ENCODE measurements around the gene TAS2R40. TPM values are rescaled to one million over a fixed set of nuclear protein-coding genes. Genes with fewer than 3 reads are reported as not detected.
A peak's percentile ranks its signal among the peaks of the same experiment; 100 is the strongest.

TAS2R40 gene
- total RNA-seq, 1 donor from 2014 or later, result not detected

DNA sequence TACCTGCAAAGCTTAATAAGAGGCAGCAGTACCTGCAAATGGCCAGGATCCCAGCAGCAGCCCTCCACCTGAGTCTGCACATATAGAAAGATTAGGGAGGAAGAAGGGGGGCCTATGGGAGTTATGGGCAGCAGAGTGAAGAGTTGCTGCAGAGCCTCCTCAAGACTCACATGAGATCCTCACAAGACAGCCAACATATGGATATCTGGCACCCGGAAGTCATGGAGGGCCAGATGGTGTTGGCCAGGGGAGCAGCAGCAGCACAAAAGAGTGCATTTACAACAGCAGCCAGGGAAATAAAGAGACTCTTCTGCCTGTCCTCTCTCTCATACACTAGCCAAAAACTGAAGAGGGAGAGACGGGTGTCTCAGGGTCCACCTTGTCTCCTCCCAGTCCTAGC, 4.0 kb upstream of the TAS2R40 start:
- ATAC-seq (ENCODE audit: poor library complexity), result no peak
- DNase-seq, result no peak
- intact Hi-C loops (cut with DNase I), result loop anchor here (5.0 to 10.0 kb wide), 2 partner anchors 211 to 363 kb away; partner anchors contain the start of gene EPHB6

DNA sequence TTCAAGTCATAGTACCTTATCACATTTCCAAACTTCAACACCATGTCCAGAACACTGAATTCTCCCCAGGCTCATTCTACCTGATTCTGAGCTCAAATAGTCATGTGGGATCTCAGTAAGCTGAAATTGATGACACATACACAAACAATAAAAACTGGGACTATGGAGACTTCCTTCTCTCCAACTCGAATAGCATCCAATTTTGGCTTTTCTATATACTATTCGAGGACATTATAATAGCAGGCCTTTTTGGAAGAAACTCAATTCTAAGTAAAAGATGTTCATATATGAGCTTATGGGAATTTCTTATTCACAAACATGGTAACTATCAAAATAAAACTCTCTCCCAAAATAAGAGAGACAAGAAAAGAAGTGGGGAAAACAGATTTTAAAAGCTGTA, 551 bp upstream of the TAS2R40 start:
- no peak for ATAC-seq (ENCODE audit: poor library complexity)
- intact Hi-C loops (cut with DNase I), result no loop called here
- no peak for DNase-seq

DNA sequence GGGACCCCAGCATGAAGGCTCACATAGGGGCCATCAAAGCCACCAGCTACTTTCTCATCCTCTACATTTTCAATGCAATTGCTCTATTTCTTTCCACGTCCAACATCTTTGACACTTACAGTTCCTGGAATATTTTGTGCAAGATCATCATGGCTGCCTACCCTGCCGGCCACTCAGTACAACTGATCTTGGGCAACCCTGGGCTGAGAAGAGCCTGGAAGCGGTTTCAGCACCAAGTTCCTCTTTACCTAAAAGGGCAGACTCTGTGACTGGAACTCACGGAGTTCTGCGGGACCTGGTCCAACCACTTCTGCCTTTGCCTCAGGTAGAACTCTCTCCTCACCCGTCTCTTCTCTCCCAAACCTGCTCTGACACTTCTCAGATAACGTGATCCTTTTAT, 945 bp downstream of the TAS2R40 start:
- DNase-seq, result peak; percentile 66
- intact Hi-C loops (cut with DNase I), result no loop called here
- ATAC-seq (ENCODE audit: poor library complexity), result peak; percentile 64

DNA sequence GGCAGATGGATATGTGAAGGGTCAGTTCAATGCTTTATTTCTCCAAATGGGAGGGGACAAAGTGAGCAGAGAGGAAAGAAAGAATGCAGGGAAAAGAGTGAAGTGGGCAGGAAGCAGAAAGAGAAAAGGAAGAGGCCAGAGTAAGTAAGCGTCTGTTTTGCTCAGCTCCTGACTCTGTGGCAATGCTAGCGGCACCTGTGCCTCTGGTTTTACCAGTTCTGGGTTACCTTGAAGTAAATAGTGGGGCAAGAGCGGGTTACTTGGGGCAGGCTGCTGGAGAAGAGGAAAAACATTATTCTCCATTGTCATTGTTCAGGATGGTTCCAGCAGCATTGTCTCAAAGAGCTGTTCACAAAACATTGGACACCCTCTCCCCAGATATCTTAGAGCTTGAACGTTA, 1.9 kb downstream of the TAS2R40 start:
- DNase-seq, result no peak
- intact Hi-C loops (cut with DNase I), result no loop called here

DNA sequence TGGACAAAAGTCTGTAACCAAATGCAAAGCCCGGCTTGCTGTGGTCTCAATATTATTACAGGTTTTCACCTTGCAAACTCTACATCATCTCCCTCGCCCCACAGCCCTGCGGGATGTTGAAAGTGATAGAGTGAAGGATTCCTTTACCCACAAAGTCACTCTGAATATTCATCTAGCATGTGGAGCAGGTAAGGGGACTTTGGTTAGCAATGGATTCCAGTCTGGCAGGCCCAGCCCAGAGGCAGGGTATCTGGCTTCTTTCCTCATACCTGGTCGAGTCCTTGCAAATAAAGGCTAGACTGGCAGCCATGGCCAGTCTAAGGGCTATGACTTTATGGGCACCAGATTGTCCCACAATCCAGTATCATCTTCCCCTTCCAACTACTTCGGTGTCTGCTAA, 3.2 kb downstream of the TAS2R40 start:
- intact Hi-C loops (cut with DNase I), result no loop called here
- no peak for ATAC-seq (ENCODE audit: poor library complexity)
- no peak for DNase-seq

More for the DNA sequence above, 1.9 kb downstream of the TAS2R40 start:
- no peak for ATAC-seq (ENCODE audit: poor library complexity)

DNA sequence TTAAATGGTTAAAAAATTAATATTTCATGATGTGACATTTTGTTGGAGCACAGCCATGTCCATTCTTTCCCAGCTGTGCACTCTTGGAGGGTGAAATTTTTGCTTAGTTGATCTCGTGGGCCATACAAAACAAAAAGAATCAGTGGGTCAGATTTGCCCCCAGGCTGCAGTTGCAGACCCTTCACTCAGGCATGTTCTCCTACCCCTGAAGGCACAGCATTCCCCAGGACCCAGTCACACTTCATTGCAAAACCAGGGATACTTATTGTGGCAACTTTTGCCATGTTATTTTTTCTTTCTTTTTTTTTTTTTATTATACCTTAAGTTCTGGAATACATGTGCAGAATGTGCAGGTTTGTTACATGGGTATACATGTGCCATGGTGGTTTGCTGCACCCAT, 6.0 kb downstream of the TAS2R40 start:
- no peak for DNase-seq
- ATAC-seq (ENCODE audit: poor library complexity), result no peak
- intact Hi-C loops (cut with DNase I), result no loop called here

DNA sequence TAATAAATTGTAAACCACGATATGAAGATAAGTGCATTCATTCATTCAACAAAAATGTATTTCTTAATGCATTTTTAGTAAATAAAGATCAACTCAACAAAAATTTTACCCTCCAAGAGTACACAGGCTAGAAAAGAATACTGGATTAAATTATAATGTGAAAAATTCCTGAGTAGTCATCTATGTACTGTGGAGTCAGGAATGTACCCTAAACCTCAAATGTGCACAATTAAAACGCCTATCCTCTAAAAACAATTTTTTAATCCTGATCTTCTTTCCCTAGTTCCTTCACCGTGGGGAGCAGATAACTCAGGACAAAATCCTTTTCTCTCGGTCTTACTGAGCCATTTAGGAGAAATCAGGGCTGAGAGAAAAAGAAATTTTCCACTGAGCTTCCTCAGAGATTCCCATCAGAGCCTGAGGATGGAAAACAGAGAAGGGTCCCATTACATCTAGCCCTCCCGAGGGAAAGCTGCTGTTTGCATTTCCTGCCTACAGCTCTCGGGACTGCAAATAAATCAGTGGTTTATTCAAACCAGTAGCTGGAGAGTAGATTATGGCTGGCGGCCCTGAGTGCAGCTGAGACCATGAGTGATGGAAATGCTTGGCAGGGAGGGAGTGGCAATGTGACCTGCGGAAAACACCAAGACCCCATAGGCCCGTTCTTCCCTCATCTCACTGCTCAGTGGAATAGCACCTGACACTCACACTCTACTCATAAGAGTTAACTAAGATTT, 7.4 kb downstream of the TAS2R40 start:
- intact Hi-C loops (cut with DNase I), result no loop called here
- no peak for ATAC-seq (ENCODE audit: poor library complexity)
- DNase-seq, result no peak

DNA sequence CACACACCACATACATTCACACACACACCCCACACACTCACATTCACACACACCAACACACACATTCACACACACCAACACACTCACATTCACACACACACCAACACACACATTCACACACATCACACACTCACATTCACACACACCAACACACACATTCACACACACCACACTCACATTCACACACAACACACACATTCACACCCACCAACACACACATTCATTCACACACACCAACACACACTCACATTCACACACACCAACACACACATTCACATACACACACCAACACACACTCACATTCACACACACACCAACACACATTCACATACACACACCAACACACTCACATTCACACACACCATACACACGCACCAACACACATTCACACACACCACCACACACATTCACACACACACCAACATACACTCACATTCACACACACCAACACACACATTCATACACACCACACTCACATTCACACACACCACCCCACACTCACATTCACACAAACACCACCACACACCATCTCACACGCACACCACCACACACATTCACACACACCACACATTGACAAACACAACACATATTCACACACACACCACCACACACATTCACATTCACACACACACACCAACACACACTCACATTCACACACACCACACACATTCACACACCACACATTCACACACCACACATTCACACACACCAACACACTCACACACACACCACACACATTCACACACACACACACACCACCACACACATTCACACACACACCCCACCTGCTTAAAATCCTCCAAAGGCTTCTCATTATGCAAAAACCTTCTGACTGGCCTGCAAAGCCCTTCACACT, 9.0 kb downstream of the TAS2R40 start:
- DNase-seq (no peak), ATAC-seq (ENCODE audit: poor library complexity) (no peak)
- intact Hi-C loops (cut with DNase I), result no loop called here

DNA sequence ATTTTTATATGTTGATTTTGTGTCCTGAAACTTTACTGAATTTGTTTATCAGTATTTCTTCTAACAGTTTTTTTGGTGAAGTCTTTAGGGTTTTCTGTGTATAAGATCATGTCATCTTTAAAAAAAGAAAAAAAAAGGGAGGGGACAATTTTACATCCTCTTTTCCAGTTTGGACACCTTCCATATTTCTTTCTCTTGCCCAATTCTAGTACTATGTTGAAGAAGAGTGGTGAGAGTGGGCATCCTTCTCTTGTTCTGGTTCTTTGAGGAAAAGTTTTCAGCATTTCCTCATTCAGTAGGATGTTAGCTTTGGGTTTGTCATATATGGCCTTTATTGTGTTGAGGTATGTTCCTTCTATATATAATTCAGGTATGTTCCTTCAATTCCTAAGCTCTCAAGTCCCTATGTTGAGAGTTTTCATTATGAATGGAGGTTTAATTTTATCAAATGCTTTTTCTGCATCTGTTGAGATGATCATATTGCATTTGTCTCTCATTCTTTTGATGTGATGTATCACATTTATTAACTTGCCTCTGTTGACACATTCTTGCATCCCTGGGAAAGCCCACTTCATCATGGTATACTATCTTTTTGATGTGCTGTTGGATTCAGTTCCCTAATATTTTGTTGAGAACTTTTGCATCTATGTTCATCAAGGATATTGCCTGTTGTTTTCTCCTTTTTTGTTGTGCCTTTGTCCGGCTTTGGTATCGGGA, 12.1 kb downstream of the TAS2R40 start:
- intact Hi-C loops (cut with DNase I), result no loop called here
- ATAC-seq (ENCODE audit: poor library complexity), result no peak
- DNase-seq, result no peak

DNA sequence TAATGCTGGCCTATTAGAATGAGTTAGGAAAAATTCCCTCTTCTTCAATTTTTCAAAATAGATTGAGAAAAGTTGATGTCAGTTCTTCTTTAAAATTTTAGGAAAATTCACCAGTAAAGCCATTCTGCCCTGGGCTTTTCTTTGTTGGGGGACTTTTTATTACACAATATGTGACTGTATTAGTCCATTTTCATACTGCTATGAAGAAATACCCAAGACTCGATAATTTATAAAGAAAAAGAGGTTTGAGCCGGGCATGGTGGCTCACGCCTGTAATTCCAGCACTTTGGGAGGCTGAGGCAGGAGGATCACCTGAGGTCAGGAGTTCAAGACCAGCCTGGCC, 12.7 kb downstream of the TAS2R40 start:
- intact Hi-C loops (cut with DNase I), result no loop called here
- ATAC-seq (ENCODE audit: poor library complexity), result no peak
- no peak for DNase-seq

DNA sequence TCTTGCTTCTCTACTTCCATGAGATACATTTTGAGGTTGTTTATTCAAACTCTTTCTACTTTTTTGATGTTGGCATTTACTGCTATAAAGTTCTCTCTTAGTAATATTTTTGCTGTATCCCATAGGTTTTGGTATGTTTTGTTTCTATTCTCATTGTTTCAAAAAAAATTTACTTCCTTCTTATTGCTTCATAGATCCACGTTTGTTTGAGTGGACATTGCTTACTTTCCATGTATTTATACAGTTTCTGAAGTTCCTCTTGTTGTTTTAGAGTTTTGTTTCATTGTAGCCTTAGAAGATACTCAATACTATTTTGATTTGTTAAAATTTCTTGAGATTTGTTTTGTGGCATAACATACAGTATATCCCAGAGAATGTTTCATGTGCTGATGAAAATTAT, 13.7 kb downstream of the TAS2R40 start:
- ATAC-seq (ENCODE audit: poor library complexity) (no peak), DNase-seq (no peak)
- intact Hi-C loops (cut with DNase I), result no loop called here

DNA sequence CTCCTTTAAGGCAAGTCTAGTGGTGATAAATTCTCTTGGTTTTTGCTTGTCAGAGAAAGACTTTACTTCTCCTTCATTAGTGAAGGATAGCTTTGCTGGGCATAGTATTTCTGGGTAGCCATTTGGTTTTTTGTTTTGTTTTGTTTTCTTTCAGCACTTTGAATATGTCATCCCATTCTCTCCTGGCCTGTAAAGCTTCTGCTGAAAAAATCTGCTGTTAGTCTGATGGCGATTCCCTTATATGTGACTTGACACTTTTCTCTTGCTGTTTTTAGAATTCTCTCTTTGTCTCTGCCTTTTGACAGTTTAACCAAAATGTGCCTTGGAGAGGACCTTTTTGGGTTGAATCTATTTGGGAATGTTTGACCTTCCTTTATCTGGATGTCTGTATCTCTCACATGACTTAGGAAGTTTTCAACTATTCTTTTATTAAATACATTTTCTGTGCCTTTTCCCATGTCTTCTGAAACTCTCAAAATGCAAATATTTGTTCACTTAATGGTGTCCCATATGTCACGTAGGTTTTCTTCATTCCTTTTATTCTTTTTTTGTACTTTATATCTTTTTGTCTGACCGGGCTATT, 14.7 kb downstream of the TAS2R40 start:
- intact Hi-C loops (cut with DNase I), result no loop called here

DNA sequence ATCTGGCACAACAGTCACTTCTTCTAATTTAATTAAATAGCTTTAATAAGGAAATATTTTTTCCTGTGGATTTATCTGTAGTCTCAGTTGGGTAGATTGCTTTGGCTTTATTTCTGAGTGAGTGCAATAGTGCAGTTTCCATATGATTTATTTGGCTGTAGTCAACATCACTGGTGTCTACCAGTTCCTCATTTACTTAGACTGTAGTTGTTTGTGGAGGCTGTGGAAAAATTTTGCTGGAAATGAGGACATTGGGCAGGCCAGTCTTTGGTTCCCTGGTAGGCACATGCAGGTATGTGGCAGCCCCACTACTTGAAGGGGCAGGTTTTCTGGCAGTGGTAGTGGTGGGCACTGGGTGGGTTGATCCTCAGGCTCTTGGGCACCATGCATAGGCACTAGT, 15.5 kb downstream of the TAS2R40 start:
- intact Hi-C loops (cut with DNase I), result no loop called here
- ATAC-seq (ENCODE audit: poor library complexity), result no peak

More for the DNA sequence above, 14.7 kb downstream of the TAS2R40 start:
- no peak for DNase-seq
- no peak for ATAC-seq (ENCODE audit: poor library complexity)

DNA sequence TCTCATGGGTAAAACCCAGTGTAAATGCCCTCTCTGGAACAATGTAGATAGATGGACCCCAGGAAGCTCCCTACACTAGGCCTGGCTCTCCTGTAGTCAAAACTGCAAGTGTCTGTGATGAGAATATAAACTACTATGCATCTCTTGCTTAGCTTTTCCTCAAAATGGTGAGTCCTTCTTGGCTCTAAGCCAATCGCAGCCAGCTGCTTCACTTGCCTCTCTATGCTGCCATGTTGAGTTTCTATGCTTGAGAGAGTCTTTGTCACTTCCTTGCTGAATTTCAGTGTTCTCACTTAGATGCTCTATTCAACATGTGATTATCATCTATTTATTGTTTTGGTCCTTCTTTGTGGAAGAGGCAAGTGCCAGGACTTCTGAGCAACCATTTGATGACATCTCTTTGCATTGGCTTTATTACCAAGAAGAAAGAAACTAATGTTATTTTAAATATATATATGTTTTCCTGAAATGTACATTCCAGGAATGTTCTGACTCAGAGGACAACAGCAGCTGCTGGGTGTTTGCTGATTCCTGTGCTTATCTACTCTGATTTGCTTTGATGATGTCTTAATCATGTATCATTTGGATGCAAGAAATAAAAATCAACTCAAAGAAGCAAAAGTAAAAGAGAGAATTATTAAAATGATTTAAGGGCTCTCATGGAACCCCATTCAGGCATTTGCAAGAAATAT, 16.6 kb downstream of the TAS2R40 start:
- ATAC-seq (ENCODE audit: poor library complexity) (no peak), DNase-seq (no peak)
- intact Hi-C loops (cut with DNase I), result no loop called here

More for the DNA sequence above, 15.5 kb downstream of the TAS2R40 start:
- no peak for DNase-seq

DNA sequence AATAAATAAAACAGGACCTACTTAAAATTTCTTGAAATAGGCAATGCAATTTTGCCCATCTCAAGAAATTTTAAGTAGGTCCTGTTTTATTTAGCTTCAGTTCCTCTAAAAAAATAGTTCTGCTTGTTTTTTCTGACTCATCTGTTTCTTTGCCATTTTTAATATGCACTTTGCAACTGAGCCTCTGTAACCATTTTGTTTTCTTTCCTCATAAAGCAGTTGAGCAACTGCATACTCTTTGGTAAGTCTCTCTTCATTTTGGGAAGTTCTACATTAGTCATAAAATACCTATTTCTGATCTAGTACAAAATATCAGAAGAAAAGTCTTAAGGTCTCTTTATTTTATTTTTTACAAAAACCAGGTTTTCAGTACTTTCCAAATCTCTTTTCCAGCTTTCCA, 18.0 kb downstream of the TAS2R40 start:
- intact Hi-C loops (cut with DNase I), result loop anchor here (2.0 to 5.0 kb wide), 2 partner anchors 67 to 167 kb away; partner anchors contain the start of gene EPHA1
- DNase-seq (no peak), ATAC-seq (ENCODE audit: poor library complexity) (peak; percentile 64)

DNA sequence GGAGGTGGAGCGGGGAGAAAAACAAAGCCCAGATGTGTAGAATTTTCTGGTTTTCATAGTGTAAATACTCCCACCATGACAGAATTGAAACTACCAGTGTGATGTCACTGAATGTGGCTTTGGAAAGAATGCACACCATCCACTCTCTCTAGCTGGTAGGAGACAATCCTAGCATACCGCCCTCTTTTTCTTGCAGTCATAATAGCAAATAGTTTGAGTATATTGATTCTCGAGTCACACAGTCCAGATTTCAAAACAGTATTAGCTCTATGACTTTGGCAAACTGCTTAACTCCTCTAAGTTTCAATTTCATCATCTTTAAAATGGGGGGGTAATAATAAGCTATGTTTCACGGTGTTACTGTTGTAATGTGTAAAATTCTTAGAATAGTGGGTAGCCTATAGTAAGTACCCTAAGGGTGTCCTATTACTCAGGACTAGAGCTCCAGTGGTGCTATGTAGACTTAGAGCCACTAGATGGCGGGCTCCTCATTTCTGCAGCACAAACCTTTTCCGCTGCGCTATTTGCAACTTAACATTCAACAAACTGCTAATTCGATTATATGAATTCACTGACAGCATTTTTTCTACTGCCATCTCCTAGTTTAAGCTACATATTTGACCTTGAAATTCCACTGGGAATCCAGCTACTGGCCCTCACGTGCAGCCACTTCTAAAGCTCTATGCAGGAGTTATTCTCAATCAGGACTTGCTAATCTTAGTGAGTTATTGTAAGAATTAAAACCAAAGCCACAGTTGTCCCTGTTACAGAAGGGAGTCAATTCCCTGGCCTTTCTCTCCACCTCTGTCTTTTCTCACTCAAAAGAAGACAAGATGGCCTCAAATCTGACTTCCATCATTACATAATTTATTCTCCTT, 18.7 kb downstream of the TAS2R40 start:
- DNase-seq (peak; percentile 60), ATAC-seq (ENCODE audit: poor library complexity) (peak; percentile 94)
- intact Hi-C loops (cut with DNase I), result loop anchor here (2.0 to 5.0 kb wide), 2 partner anchors 66 to 167 kb away; partner anchors contain the start of gene EPHA1

DNA sequence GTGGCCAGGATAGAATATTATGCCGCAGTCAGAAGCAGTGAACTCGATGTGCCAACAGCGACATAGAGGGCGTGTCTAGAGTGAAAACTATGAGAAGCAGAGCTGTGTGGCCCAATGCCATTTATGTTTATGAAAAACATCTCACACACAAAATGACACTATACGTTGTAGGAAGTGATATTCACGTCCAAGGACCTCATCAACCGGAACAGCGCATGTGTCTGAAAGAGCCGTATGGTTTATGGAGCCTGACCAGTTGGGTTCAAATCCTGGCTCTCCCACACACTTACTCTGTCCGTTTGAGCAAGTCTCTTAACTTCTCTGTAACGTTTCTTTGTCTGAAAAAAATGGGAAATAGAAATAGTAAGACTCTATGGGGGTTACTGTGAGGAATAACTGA, 20.5 kb downstream of the TAS2R40 start:
- intact Hi-C loops (cut with DNase I), result loop anchor here (5.0 kb wide), 1 partner anchor 165 kb away; the partner anchor contains the start of gene EPHA1
- no peak for DNase-seq
- no peak for ATAC-seq (ENCODE audit: poor library complexity)

Measured in Right ventricle myocardium superior (tissue), 1 donor.